ENCODE data around the gene HOXB7. TPM values are rescaled to one million over a fixed set of nuclear protein-coding genes. Genes with fewer than 3 reads are reported as not detected.

The HOXB7 gene
- total RNA-seq, 1 experiment from 2014 or later: not detected

- Histone ChIP-seq H2BK15ac (ENCODE audit: low read depth, low read length) (no peak overlapping the region), H4K8ac (replicated peaks; ENCODE audit: insufficient read length, low read depth, low read length) (no peak overlapping the region), H3K14ac (ENCODE audit: insufficient read depth, low read length) (no peak overlapping the region), H4K5ac (ENCODE audit: insufficient read length, low read depth, low read length) (no peak overlapping the region), H3K27ac (ENCODE audit: insufficient read length, low read depth, low read length) (no peak overlapping the region), H3K4ac (ENCODE audit: low read depth, low read length) (no peak overlapping the region), H3K23me2 (ENCODE audit: insufficient read length, low read depth, low read length, poor library complexity, severe bottlenecking) (no peaks in the 10 kb centered on the region), H2AFZ (ENCODE audit: low read length) (no peak overlapping the region), H3K4me1 (ENCODE audit: insufficient read depth, low read length) (peaks cover 2% of the 10 kb centered on the region; the same call in 1 of the 2 replicates), H3K27me3 (ENCODE audit: insufficient read depth, low read length) (peaks cover 99% of the 10 kb centered on the region), H3T11ph (ENCODE audit: low read length) (no peak overlapping the region), H2BK12ac (ENCODE audit: insufficient read length, low read depth, low read length) (no peak overlapping the region), H3K4me2 (ENCODE audit: insufficient read depth, insufficient read length, low read length) (no peak overlapping the region), H2BK120ac (ENCODE audit: low read depth, low read length, poor library complexity, severe bottlenecking) (no peak overlapping the region), H3K23ac (ENCODE audit: insufficient read length, low read depth, low read length) (no peak overlapping the region), H3K79me1 (ENCODE audit: insufficient read depth, low read depth, low read length, poor library complexity, severe bottlenecking) (no peaks in the 10 kb centered on the region), H3K9ac (ENCODE audit: extremely low read depth, insufficient read length, low read length) (no peak overlapping the region), H3K79me2 (ENCODE audit: insufficient read depth, low read length) (no peaks in the 10 kb centered on the region), H2AK5ac (ENCODE audit: insufficient read length, low read length) (no peak overlapping the region), H2BK5ac (ENCODE audit: insufficient read length, low read length) (no peak overlapping the region), H3K56ac (ENCODE audit: insufficient read length, low read depth, low read length) (no peak overlapping the region), H2BK20ac (ENCODE audit: low read depth, low read length, poor library complexity, severe bottlenecking) (no peak overlapping the region), H3K9me3 (ENCODE audit: control insufficient read depth, low read depth, low read length) (no peaks in the 10 kb centered on the region), H3K18ac (ENCODE audit: insufficient read length, low read depth, low read length) (no peak overlapping the region), H4K91ac (ENCODE audit: insufficient read length, low read depth, low read length) (no peak overlapping the region), H4K20me1 (ENCODE audit: control insufficient read depth, insufficient read depth, insufficient read length) (peaks cover 4% of the 10 kb centered on the region)
- no peak overlapping the region for H3K27ac Mint-ChIP-seq
- peaks cover 29% of the 10 kb centered on the region for H3K27me3 Mint-ChIP-seq (ENCODE audit: low read depth)
- no CpG with 5 or more reads among the region's 4 CpGs for WGBS (ENCODE audit: extremely low coverage, insufficient read length, low lambda C conversion rate)
- H3K4me3 Mint-ChIP-seq: no peak overlapping the region
- peaks cover 6 to 18% of the 10 kb centered on the region in 2 experiments for H3K4me1 Mint-ChIP-seq
- TF ChIP-seq CTCF (conservative IDR thresholded peaks at IDR 0.05): no peak
- H3K36me3 Mint-ChIP-seq (ENCODE audit: insufficient read depth in 1 of 3, low read depth in 3 of 3): no peaks in the 10 kb centered on the region; a peak in 1 of 7 replicates
- no peak for DNase-seq
- H3K9me3 Mint-ChIP-seq: peaks cover 0 to 8% of the 10 kb centered on the region in 2 experiments; a peak in 2 of 5 replicates
These were observed 44.7 kb downstream of the HOXB7 start for GRCh38 chr17:48565925-48566710.

All from H9 (cell line).